Right ventricle myocardium superior (tissue), 1 donor: Measurements from ENCODE around the gene TMEM267. TPM values are rescaled to one million over a fixed set of nuclear protein-coding genes. Genes with fewer than 3 reads are reported as not detected.
"Not testable (repeated sequence)": the region's sequence is repeated elsewhere in the genome, so short reads cannot be mapped to it uniquely, and the experiment has no call there.

Experiments used
- ATAC-seq: fragments of 200-7000 bp; cut with Tn5 transposase; one replicate; pipeline ENCODE4 v1.9.1; 2020; ENCODE audit warnings: mild to moderate bottlenecking; ENCODE audit not compliant: poor library complexity
- DNase-seq: peaks from one replicate; pipeline ENCODE4 v3.0.0-alpha.2; 2020
- intact Hi-C: fragments of 100-400 bp; cut with DNase I; formaldehyde crosslinking; loops from one replicate; pipeline ENCODE4 v1.11.2; 2022
- total RNA-seq: library from RNA; stranded (reverse); fragmentation: NEBNext Ultra II Directional; extraction: Animal tissue kit (Norgen Biotek cat#: 25700); gene quantifications from one replicate; pipeline ENCODE4 v1.2.1, GENCODE V29; 2021
- donor health status: DM: no; HTN: yes; CAD: no; lungs with severe emphysema.

TMEM267 gene
- total RNA-seq, 1 donor from 2014 or later = 6.2 TPM

DNA sequence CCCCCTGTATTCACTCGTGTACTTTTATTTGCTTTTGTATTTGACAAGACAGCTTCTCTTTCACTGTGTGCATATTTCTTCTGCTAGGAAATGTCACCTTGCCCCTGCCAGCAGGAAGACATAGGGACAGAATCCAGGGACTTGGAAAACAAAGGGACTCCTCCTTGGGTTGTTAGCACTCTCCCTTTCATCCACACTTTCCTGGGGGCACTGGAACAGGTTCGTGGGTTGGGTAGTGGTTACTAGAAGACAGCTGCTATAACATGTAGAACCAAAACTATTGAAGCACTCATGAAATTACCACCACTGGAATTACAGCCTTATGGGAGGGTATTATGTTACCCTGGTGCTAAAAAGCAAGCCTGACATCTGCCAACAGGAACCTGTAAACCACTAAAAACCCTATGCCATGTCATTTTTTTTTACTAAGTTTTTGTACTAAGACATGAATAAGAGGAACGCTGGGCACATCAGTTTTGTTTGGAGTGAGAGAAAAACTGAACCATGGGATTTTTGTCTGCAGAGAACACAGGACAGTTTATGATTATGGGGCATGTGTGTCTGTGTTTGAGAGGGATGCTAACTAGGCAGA lies 66.8 kb downstream of the TMEM267 start:
- ATAC-seq = no peak
- DNase-seq = no peak
- intact Hi-C loops = no loop called here

- no peak for DNase-seq
- intact Hi-C loops = no loop called here
- ATAC-seq = no peak
Observed at GRCh38 chr5:43415935-43416802, 67.5 kb downstream of the TMEM267 start.

- intact Hi-C loops = no loop called here
- no peak for ATAC-seq
- no peak for DNase-seq
Observed at GRCh38 chr5:43413966-43414365, 69.7 kb downstream of the TMEM267 start.

DNA sequence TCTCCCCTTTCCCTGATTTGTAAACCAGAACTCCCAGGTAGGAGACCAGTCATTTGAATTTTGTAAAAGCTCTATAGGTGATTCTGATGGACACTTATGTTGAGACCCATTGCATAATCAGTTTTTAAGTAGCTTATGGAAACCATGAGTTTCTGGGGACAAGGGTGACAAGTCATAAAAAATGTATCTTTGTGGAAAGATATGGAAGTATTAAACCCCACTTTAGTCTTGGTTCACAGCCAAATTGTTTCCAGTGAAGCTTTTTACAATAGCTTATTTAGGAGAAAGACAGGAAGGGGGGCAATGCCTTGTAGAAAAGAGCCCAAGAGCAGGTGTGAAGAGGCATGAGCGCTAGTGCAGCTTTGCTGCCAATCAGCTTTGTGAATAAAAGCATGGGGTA lies 71.0 kb downstream of the TMEM267 start:
- DNase-seq (no peak), ATAC-seq (no peak)
- intact Hi-C loops = no loop called here

DNA sequence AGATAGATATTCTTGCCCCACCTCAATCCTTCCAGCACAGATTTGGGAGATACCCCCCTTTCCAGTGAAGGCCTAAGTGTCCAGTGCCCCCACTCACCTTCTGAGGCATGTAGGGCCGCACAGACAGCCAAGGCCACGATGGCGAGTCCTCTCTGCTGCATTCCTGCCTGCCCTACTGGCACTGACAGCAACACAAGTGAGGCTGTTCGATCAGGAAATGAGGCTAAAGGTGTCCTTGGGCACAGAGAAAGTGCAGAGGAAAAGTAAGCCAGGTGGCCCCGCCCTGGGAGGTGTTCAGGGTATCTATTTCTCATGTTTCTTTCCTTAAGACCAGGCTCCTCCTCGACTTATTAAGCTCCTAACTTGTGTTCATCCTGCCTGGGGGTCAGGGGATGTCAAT lies 71.5 kb downstream of the TMEM267 start, which contains the start of gene CCL28:
TSS of gene CCL28 (minus strand) at position 236 of the 400 bp plus-strand sequence. CDS start at position 161, 75 bp downstream.
- no peak for DNase-seq
- ATAC-seq = no peak
- intact Hi-C loops = no loop called here

DNA sequence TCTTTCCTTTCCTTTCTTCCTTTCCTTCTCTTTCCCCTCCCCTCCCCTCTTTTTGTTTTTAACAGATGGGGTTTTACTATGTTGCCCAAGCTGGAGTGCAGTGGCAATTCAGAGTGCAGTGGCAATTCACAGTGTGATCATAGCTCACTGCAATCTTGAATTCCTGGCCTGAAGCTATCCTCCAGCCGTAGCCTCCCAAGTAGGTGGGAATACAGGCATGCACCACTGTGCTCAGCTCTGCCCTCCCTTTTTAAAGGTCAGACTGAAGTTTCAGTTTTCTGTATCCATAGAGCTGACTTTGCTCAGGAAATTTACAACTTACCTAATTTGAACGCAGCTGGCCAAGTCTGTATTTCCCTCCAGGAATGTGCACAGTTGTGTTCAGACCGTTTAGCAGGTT lies 72.2 kb downstream of the TMEM267 start:
- no peak for ATAC-seq
- intact Hi-C loops = no loop called here
- DNase-seq = no peak

GRCh38 chr5:43410414-43410813 lies 73.3 kb downstream of the TMEM267 start:
- no peak for DNase-seq
- intact Hi-C loops = no loop called here
- ATAC-seq = no peak

DNA sequence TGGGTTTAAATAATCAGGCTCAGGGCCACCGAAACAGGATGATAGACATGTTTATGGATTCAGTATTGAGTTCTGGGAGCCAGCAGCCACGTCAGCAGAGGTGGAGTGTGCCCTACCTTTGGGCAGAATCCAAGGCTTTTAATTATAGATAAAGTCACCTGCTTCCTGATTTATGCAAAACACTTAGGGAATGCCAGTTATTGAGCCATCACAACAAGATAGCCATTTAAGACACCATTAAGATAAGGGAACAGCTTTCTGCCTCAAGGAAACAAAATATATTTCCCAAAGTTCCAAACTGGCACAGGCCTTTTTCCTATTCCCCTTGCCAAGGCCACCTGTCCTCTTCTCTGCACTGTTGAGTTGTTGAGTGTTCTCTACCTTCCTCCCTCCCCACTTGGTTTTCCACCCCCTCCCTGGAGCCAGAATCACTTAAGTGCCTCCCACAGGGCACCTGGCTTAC lies 73.8 kb downstream of the TMEM267 start:
- intact Hi-C loops = no loop called here
- ATAC-seq = peak; percentile 38

GRCh38 chr5:43402524-43403066 lies 81.1 kb downstream of the TMEM267 start:
- DNase-seq, intact Hi-C loops, ATAC-seq: not testable (repeated sequence)

More for the DNA sequence above, 73.8 kb downstream of the TMEM267 start:
- DNase-seq = no peak

GRCh38 chr5:43401827-43402226 lies 81.8 kb downstream of the TMEM267 start:
- ATAC-seq = no peak
- intact Hi-C loops = no loop called here
- no peak for DNase-seq

DNA sequence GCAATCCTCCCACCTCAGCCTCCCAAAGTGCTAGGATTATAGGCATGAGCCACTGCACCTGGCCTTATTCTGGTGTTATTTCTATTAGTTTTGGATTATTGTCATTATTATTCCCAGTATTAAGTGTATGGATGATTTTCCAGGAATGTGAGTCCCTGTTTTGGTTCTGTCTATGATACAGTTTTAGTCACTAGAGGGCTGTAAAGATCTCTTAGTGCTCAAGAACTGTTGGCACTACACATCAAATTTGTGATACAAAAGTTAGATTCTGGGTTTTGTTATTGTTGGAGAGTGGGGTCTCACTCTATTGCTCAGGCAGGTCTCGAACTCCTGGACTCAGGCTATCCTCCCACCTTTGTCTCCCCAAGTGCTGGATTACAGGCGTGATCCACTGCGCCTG lies 83.6 kb downstream of the TMEM267 start:
- intact Hi-C loops = no loop called here
- no peak for ATAC-seq

DNA sequence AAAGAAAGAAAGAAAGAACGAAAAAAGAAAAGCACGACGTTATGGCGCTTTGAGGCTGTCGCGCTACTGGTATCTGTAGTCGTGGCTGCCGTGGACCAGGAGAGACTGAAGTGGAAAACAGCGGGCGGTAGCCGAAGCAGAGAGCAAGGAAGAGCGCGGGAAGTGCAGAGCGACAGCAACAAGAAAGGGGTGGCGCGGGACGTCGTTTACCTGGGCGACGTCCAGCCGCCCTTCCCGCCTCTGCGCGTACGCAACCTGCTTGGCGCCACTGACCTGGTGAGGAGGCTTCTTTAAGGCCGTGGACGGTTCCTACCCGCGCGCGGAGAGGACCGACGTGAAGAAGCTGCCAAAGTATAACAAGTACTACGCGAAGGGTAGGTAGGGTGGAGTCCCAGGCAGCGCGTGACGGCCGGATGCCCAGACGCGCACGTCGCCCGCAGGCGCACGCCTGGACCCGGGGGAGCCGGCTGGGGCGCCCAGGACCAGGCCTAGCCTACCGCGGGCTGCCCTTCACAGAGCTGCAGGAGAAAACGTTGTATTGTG lies 86.8 kb downstream of the TMEM267 start:
- peak; percentile 93 for ATAC-seq
- intact Hi-C loops = no loop called here

More for the DNA sequence above, 83.6 kb downstream of the TMEM267 start:
- no peak for DNase-seq

More for the DNA sequence above, 86.8 kb downstream of the TMEM267 start:
- peak; percentile 67 for DNase-seq

Other genes starting within 250 kb of the TMEM267 start
- 21.6 TPM for gene HMGCS1, start 170.5 kb downstream of the TMEM267 start, total RNA-seq
- gene CCL28, start 71.5 kb downstream of the TMEM267 start, total RNA-seq = 0.81 TPM
- 0.40 TPM for gene C5orf34, start 31.3 kb upstream of the TMEM267 start, total RNA-seq
- gene PAIP1, start 73.2 kb upstream of the TMEM267 start, total RNA-seq = 120 TPM
- 573 TPM for gene NNT, start 119.3 kb upstream of the TMEM267 start, total RNA-seq